HG02938 (cell line): ENCODE data around the gene ARHGAP15.

ENCODE experiments used
- ATAC-seq: cut with Tn5 transposase; IDR thresholded peaks from one replicate; pipeline ENCODE4 v1.9.1; 2021; ENCODE audit warnings: mild to moderate bottlenecking, moderate library complexity; ENCODE audit not compliant: unreplicated experiment

ARHGAP15 gene

DNA sequence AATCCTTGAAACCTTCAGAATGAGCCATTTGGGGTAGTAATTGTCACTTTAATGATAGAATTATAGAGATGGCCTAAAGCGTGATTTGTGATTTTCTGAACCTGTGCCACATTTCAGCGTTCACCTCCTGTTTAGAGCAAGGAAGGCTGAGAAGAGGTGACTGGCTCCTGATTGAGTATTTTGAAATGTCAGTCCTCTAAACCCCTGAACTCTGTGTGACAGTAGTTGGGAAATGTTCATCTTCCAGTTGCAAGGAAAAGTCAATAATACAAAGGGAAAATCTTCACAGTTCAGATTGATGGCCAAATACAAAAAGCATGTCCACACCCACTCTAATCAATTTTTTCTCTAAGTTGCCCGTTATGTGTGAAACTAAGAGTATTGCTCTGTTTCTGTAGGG lies 305.2 kb downstream of the ARHGAP15 start:
- ATAC-seq: no peak

DNA sequence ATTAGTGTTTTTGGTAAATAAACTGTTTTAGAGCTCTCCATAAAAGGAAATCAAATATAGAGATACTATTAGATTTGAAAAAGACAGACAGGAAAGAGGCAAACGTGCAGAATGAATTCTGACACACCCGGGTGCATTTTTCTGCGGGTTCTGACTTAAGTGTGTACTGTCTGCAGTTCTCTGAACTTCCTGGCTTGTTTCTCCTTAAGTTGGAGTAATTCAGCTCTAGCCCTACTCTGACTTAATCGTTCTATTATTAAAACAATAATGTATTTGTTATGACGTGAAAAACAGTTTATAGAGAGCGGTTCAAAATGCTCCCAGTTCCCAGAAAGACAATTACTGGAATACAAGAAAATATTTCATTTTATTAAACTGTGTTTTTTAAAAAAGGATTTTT lies 305.9 kb downstream of the ARHGAP15 start:
- ATAC-seq: no peak

DNA sequence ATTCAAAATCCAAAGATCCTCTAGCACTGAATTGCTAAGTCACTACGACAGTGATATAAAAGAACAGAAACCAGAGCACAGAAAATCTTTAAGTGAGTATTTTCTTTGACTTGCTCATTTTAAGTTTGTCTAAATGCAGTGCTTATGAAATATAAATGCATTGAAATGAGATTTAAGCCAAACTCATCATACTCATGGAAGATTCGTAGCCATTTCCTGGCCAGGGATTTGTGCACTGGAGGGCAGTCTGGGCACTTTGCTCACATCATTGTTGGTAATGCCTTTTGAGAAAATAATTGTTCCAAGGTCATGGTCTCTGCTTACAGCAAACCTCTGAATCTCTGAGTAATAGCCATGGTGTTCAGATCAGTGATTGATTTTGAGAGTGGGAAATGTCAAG lies 307.7 kb downstream of the ARHGAP15 start:
- ATAC-seq: no peak

DNA sequence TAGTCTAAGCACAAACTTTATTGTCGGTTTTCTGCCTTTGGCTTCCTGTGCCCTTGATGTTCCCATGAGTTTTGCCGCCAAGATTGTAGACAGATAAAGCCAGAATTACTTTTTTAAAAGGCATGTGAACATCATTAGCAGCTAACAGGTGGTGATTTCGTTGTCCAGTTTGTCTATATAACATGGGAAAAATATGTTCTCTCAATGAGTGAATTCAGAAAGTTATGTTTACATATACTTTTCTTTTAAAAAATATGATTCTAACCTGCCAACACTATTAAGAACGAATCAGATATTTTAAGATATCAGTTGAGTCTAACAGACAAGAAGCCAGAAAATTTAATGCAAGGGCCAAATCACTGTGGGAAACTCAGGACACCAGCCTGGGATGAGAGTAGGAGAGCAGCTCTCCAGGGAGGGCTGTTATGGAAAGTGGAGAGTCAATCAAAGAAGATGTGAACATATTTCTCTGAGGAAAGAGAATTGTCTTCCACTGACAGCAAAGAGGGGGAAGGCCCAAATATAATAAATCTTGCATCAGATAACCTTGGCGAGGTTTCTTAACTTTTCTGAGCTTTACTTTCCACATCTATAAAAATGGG lies 311.3 kb downstream of the ARHGAP15 start:
- no peak for ATAC-seq

DNA sequence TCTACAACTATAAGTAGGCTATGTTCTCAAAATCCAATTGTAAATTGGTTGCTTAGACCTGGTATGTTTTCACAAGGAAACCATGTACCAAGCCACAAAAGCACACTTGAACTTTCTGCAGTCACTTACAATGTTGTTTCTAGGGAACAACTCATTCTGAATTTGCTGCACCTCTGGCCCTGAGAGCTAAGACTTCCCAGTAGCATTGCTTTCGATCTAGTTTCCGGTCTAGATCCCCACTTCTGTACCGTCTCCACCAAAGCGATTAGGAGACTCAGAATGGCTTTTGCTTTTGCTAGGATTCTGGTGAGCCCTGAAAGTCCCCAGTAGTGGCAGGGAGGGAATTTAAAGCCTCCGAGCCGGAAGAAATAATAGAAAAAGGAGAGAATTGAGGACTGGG lies 313.0 kb downstream of the ARHGAP15 start:
- no peak for ATAC-seq

DNA sequence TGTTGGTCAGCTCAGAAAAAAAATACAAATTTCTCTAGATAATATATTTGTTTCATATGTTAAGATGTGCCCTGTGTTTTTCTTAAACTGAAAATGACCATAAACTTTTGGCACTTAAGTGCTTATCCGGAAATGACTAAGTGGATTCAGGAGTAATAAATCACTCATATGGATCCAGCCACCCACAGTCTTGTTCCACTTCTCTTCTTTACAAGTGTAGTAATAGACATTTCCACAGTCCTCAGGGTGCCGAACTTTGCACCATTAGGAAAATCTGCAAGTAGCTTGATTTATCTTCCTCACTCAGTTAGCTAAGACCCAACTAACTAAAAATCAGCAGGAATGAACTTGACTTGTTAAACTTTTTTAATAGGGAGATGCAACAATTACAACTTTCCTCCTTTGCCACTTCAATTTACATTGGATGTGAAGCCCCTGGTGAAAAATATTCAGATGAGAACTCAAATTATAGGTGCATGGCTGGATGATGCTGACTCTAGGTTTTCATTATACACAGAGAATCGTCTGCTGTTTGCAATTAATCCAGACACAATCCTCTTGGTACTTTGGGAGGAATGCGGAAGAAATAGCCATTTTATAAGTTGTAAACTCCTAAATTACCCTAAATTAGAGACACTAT lies 322.5 kb downstream of the ARHGAP15 start:
- ATAC-seq: peak; percentile 83

DNA sequence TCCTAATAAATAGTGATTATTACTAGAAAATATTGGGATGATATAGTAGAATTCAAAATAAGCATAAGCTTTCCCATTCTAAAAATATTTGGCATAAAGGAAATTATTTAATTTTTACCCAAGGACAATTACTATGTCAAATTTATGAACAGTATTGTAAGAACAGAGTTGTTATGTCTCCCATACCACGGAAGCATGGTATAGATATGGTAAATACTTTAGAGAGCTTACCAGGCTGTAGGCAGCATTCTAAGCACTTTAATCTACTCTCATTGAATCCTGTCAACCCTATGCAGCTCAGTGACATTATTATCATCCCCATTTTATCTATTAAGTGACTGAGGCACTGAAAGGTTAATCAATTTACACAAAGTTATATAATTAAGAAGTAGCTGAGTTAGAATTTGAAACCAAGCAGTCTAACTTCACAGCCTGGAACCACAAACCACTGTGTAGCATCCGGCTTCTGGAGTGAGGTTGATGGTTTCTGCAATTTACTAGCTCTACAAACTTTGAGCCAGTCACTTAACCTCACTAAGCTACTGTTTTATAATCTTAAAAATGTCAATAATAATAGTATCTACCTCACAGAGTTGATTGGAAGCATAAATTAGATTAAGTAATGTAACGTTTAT lies 323.7 kb downstream of the ARHGAP15 start:
- peak; percentile 72 for ATAC-seq

DNA sequence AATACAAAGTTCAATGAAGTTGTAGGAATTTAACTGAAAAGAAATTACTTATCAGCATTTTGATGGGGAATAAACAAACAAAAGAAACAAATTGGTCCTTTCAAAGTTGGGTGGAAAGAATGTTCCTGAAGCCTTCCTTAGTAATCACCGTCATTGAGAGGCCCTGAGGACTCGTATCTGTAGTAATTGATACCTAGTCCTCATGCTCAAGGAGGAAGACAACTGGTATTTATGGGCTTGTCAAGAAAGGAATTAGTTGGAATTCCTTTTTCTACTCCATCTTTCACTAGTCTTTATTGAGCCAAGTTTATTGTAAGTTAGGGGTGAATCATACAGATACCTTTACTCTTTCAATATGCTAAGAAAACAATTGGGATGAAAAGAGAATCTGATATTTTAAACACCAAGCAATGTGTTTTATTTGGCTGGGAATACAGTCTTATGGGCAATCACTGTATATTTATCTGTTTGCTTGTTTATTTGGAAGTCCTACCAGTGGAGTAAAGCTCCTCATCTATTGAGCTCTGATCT lies 324.8 kb downstream of the ARHGAP15 start:
- ATAC-seq: no peak

DNA sequence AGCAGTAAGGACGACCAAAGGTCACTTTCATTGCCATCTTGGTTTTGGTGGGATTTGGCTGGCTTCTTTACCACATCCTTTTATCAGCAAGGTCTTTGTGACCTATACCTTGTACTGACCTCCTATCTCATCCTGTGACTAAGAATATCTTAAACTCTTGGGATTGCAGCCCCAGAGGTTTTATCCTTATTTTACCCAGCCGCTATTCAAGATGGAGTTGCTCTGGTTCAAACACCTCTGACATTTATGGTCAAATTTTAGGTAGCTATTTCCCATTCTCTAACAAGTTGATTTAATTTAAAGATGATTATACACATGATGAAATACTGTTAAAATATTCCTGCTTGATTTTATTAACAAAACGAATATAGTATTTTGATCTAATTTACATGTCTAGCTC lies 326.1 kb downstream of the ARHGAP15 start:
- ATAC-seq: no peak

DNA sequence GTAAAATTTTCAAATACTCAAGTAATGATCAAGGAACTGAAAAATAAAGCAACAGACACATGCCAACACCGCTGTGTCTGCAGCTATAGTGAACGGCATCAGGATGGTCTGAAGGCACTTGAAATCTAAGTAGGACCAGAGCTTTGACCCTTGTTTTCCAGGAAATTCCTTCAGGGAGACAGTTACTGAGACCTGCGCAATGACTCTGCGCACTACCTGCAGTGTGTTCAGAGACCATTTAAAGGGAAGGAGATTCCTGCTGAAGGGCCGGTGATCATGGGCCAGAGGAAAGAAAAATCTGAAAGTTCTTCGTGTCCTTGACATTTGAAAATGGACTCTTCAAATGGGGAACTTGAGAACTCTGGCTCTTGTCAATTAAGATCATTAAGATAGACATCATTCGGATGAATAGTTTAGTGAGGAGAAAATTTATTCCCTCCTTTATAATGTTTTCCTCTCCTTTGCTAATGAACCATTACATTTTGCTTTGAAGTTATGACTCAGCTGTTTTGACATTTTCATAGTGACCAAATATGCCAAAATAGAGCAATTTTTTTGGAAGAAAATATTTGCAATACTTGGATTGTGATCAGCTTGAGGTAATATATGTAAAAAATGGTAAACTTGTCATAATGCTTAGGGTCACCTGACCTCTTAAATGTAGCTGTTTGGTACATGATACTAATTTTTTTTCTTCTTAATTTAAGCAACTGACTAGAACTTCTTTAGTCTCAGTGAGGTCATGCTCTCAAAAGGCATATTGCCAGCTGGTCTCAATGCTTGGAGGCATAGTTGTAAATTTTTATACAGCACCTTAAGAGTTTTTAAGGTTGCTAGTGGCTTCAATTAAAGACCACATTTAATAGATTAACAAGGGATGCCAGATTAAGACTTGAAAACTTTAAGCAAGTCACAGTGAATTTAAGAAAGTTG lies 329.3 kb downstream of the ARHGAP15 start:
- no peak for ATAC-seq

DNA sequence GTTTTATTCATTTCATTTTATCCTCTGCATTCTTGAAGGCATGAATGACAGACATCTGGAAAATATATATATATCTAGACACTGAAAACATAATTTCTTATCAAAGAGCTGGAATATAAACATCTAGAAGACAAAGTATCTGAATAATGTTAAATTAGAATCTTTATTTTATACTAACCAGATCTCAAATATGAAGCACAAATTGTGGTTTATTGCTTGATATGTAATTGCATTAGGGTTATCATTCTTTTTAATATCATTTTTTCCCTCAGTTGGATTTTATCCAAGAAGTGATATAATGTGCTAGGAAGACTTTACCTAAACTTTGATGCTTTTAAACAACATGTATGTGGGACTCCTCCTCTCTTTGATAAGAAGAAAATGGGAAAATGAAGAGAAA lies 331.2 kb downstream of the ARHGAP15 start:
- ATAC-seq: no peak

DNA sequence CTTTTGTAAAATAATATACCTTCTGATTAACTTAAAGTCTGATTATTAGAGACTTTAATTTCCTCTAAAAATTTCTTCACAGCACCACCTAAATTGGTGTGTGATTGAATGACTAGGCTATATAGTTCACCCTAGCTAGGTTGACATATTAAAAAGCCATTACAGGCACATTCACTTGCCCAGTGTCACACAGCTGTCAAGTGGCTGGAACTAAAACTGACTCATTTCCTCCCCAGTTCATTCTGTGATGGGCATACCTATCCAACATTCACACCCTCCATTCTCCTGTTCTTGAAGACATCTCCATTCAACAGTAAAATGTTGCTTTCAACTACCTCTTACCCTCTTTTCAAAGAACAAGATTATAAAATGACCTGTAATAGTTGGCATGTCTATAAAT lies 334.5 kb downstream of the ARHGAP15 start:
- peak; percentile 44 for ATAC-seq

DNA sequence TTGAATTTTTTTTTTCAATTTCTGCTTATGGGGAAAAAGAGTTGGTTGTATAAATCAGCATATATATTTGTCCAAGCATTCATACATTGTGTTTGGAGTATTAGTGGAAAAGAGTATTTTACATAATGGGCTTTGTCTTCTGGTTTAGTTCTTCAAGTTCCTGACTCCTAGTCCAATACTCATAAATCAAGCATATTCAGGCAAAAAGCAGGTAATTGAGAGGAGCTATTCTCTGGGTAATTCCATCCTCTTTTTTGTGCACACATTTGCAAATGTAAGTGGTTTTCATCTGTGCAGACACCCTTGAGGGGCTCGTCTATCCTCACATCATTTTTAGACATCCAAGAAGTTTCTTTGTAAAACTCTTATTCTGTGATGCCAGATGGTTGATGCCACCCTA lies 337.2 kb downstream of the ARHGAP15 start:
- ATAC-seq: no peak

DNA sequence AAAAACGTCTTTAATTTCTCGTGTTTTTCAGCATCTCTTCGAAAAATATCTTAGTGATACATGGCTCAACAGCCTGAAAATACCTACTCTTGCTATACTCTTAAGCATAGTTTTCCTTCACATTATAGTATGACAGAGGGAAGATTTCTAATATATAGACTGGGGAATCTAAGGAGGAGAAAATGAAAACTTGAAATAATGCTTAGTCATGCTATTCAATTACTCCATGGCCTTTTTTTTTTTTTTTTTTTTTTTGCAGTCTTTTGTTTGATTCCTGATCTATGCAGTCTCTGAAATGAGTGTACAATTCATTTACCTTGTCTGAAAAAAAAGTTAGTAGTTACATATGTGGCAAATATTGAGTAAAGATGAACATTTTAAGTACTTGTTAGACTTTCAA lies 337.8 kb downstream of the ARHGAP15 start:
- no peak for ATAC-seq

DNA sequence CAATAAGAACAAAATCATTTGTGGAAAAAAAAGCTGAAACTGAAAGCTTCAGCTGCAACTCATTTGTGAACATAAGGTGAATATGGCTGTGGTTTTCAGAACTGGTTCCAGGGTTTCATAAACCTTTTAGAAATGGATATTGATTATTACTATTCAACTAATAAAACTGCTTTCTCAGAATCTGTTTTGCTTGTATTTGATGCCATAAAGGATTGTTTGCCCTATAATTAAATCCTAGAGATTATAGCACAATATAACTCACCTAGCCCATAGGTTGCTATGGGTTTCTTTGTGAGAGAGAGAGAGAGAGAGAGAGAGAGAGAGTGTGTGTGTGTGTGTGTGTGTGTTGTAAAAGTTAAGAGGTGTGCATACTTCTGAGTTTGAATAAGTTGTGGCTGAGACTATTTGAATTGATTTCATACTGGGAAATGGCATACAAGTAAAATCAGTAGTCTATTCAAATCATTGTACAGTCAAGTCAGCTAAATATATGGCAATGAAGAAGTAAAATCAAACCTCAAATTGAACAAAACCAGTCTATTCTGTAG lies 339.2 kb downstream of the ARHGAP15 start:
- peak; percentile 72 for ATAC-seq

DNA sequence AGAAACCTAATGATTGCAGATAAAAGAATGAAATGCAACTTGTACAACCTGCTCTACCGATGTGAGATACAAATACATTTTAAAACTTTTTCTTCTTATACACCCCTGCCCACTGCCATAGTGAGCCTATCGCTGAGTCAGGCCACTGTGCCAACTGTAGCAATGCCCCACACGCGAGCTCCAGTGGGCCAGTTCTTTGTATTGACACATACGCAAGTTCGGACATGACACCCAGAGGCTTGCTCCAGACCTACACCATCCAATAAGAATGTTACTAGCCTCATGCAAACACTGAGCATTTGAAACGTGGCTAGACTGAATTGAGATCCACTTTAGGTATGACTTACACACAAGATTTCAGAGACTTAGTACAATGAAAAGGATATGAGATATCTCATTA lies 340.1 kb downstream of the ARHGAP15 start:
- ATAC-seq: no peak

DNA sequence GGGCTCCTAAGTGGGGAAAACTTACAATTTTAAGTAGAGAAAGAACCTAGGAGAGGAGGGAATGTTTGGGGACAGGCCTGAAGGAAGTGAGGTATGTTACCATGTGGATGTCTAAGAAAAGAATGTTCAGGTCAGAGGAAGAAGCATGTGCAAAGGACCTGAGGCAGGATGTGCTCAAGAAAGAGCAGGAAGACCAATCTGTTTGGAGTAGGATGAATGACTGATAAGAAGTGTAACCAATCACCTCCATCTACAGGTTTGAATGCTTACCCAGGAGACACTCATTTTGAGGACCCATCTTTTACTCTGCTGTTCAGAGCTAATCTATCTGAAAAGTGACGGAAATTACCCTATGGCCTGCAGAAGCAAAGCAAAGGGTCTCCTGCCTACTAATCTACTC lies 342.3 kb downstream of the ARHGAP15 start:
- no peak for ATAC-seq

DNA sequence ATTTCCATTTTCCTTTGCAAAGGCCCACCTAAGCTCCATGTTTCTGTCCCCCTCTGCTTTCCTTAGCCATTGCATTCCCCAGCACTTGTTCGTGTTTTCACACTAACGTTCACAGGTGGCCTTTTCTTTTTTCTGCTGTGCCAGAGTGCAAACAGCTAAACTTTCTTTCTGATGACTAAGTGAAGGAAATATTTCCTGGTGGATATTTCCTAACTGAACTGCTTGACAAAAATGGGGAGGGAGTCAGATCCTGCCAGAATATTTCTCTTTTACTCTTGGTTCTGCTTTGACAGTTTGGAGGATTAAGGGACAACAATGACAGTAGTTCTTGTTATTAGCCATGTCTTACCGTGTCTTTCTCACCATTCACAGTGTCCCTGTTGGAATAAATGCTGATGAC lies 344.0 kb downstream of the ARHGAP15 start:
- no peak for ATAC-seq

DNA sequence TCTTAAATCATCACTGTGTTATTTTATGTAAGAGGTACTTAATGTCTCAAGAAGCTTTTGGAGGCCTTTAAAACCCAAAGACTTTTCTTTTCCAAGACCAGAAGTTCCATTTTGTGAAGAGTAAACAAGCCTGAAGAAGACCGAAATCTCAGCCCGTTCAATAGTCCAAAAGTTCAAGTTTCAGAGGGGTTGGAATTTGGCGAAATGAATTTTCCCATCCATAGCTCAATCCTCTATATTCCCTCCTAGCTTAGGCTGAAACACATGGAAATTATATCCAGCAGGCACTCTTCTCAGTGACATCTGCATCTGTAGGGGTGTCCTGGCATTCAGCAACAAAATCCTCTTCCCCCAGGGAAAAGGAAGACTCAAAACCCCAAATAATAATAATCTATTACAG lies 344.6 kb downstream of the ARHGAP15 start:
- ATAC-seq: no peak

DNA sequence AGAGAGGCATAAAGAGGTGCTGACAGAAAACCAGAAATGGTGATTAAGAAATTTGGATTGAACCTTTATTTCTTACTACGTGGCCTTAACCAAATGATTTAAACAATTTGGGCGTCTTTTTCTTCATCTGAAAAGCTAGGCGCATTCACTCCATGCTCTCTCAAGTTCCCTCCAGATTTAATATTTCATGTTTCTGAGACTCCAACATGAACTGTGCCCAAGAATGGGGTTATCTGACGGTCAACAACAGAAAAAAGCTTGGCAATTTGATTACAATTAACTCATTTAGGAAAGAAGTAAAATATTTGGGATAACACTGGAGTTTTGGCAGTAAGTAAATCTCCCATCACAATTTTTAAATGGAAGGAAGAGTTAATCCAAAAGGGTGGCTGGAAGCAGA lies 345.4 kb downstream of the ARHGAP15 start:
- ATAC-seq: no peak
